ENCODE results near the gene GALNT9. TPM values are rescaled to one million over a fixed set of nuclear protein-coding genes. Genes with fewer than 3 reads are reported as not detected.

The GALNT9 gene
- total and polyA plus RNA-seq, 2 donors, result 0.91 to 1.5 TPM

GRCh38 chr12:132230381-132230780, 99.0 kb downstream of the GALNT9 start:
- 96% methylated on average over 22 of the region's 22 CpGs for WGBS
- peaks cover 0 to 28% of the 10 kb centered on the region in 2 donors for H3K27me3 ChIP-seq (ENCODE audit: control insufficient read depth in 2 of 2, insufficient read depth in 1 of 2, low read length in 1 of 2)
- no peak for DNase-seq (ENCODE audit: low read depth in 6 of 9, low spot score in 9 of 9)
- H3K4me3 ChIP-seq (ENCODE audit: low read length in 2 of 2), result no peak overlapping the region
- H3K36me3 ChIP-seq (ENCODE audit: control insufficient read depth in 2 of 2, insufficient read depth in 2 of 2, low read length in 1 of 2), result no peaks in the 10 kb centered on the region
- no peak overlapping the region for H3K27ac ChIP-seq (ENCODE audit: low read depth in 1 of 2, low read length in 1 of 2)
- peaks cover 0 to 7% of the 10 kb centered on the region in 2 donors for H3K9me3 ChIP-seq (ENCODE audit: control insufficient read depth in 2 of 2, insufficient read depth in 1 of 2, low read length in 1 of 2)
- H3K4me1 ChIP-seq (ENCODE audit: control insufficient read depth in 2 of 2, insufficient read depth in 2 of 2, low read length in 2 of 2), result peaks cover 0 to 8% of the 10 kb centered on the region in 2 donors

DNA sequence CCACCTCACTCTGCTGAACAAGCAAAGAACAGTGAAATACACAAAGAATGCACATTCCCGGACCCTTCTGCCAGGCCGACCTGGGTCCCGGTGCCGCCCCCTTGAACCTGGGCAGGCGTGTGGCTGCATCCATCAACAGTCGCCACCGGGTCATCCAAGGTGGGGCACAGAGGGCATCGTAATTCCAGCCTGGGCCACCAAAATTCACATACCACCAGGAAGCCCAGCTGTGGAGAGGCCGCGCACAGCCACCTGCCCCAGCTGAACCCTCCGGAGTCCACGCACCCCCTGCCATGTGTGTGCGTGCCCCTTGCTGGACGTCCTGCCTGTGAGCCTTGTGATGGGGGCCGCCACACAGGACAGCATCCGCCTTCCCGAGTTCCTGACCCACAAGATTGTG, 99.5 kb downstream of the GALNT9 start:
- H3K4me1 ChIP-seq (ENCODE audit: control insufficient read depth in 2 of 2, insufficient read depth in 2 of 2, low read length in 2 of 2), result peaks cover 0 to 8% of the 10 kb centered on the region in 2 donors
- no peak overlapping the region for H3K27ac ChIP-seq (ENCODE audit: low read depth in 1 of 2, low read length in 1 of 2)
- H3K4me3 ChIP-seq (ENCODE audit: low read length in 2 of 2), result no peak overlapping the region
- peaks cover 0 to 7% of the 10 kb centered on the region in 2 donors for H3K9me3 ChIP-seq (ENCODE audit: control insufficient read depth in 2 of 2, insufficient read depth in 1 of 2, low read length in 1 of 2)
- no peaks in the 10 kb centered on the region for H3K36me3 ChIP-seq (ENCODE audit: control insufficient read depth in 2 of 2, insufficient read depth in 2 of 2, low read length in 1 of 2)
- WGBS, result 97% methylated on average over 17 of the region's 17 CpGs
- peaks cover 0 to 28% of the 10 kb centered on the region in 2 donors for H3K27me3 ChIP-seq (ENCODE audit: control insufficient read depth in 2 of 2, insufficient read depth in 1 of 2, low read length in 1 of 2)
- DNase-seq (ENCODE audit: low read depth in 6 of 9, low spot score in 9 of 9), result no peak

DNA sequence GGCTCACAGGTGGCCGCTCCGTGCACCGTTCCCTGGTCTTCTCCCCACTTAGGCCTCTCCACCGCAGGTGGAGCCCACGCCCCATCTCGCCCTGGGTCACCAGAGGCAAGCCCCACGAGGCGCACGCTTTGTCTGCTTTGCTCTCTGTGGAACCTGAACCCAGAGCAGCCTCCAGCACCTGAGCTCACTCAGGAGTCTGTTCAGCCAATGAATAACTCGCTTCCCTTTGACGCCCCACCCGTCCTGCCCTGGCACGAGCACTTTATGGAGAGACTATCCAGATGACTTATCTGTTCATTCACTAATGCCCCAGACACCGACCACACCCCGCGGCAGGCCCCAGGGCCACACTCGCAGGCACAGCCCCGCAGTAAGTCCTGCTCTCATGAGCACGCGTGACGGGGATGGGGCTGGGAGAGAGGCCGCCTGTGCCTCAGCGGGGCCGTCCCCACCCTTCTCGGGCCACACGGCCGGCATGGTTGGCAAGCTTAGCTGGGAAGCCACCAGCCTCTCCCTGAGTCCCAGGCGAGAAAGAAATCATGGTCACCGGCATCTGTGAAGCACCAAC, 100.1 kb downstream of the GALNT9 start:
- H3K4me1 ChIP-seq (ENCODE audit: control insufficient read depth in 2 of 2, insufficient read depth in 2 of 2, low read length in 2 of 2), result peaks cover 0 to 8% of the 10 kb centered on the region in 2 donors
- WGBS, result 93% methylated on average over 29 of the region's 29 CpGs
- peaks cover 0 to 7% of the 10 kb centered on the region in 2 donors for H3K9me3 ChIP-seq (ENCODE audit: control insufficient read depth in 2 of 2, insufficient read depth in 1 of 2, low read length in 1 of 2)
- DNase-seq (ENCODE audit: low read depth in 6 of 9, low spot score in 9 of 9), result no peak
- no peak overlapping the region for H3K4me3 ChIP-seq (ENCODE audit: low read length in 2 of 2)
- H3K27ac ChIP-seq (ENCODE audit: low read depth in 1 of 2, low read length in 1 of 2), result no peak overlapping the region
- H3K27me3 ChIP-seq (ENCODE audit: control insufficient read depth in 2 of 2, insufficient read depth in 1 of 2, low read length in 1 of 2), result peaks cover 0 to 28% of the 10 kb centered on the region in 2 donors
- H3K36me3 ChIP-seq (ENCODE audit: control insufficient read depth in 2 of 2, insufficient read depth in 2 of 2, low read length in 1 of 2), result no peaks in the 10 kb centered on the region

DNA sequence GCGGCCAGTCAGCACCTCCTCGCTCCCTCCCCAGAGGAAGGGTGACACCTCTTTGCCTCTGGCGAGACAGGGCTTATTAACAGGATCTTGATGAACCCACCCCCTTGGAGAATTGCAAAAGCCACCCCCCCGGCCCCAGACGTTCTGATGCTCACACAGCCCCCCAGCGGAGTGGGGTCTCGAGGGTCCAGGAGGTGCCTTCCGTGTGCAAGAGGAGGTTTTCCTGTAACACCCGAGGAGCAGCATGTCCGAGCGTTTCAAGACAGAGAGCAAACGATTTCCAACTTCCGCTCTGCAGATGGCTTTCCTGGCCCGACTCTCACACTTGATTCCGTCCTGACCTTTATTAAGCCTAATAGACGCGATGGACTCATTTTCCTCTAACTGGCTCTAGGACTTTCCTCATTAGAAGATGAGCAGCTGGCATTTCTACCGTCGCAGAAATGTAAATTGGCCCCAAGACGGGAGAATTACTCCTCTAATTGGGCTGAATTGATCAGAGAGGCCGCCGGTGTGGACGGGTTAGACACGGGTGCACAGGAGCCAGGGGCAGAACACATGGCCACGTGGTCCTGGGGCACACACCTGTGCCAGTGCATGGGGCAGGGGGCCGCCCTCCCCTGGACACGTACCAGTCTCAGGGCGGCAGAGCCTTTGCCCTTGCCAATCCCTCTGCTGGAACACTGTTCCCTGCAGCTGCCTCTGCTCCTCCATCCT, 100.8 kb downstream of the GALNT9 start:
- no peak for DNase-seq (ENCODE audit: low read depth in 6 of 9, low spot score in 9 of 9)
- 68% methylated on average over 28 of the region's 28 CpGs for WGBS
- H3K9me3 ChIP-seq (ENCODE audit: control insufficient read depth in 2 of 2, insufficient read depth in 1 of 2, low read length in 1 of 2), result peaks cover 0 to 7% of the 10 kb centered on the region in 2 donors

DNA sequence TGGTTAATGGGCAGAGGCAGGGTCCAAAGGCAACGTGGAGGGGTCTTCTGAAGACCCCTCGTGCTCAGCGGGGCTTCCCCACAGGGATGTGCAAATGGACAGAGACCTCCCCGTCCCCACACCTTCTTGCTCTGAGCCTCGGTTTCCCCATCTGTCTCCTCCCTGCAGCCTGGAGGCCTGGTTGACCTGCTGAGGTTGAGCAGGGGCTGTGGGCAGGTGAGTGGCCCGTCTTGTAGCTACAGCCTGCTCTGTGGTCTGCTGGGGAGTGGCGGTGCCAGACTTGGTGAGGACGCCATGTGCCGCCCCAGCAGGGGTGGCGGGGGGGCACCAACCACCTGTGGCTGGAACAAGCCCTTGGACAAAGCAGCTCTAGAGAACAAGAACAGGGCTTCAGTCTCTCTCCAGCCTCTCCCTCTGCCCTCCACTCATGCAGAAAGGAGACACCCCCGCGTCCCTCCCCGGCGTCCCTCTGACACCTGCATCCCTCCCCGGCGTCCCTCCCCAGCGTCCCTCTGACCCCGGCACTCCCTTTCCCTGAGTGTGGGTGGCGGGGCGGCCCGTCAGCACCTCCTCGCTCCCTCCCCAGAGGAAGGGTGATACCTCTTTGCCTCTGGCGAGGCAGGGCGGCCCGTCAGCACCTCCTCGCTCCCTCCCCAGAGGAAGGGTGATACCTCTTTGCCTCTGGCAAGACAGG, 101.5 kb downstream of the GALNT9 start:
- peaks cover 0 to 7% of the 10 kb centered on the region in 2 donors for H3K9me3 ChIP-seq (ENCODE audit: control insufficient read depth in 2 of 2, insufficient read depth in 1 of 2, low read length in 1 of 2)
- no peak overlapping the region for H3K27ac ChIP-seq (ENCODE audit: low read depth in 1 of 2, low read length in 1 of 2)
- DNase-seq (ENCODE audit: low read depth in 6 of 9, low spot score in 9 of 9), result no peak
- H3K27me3 ChIP-seq (ENCODE audit: control insufficient read depth in 2 of 2, insufficient read depth in 1 of 2, low read length in 1 of 2), result peaks cover 0 to 28% of the 10 kb centered on the region in 2 donors
- no peak overlapping the region for H3K4me3 ChIP-seq (ENCODE audit: low read length in 2 of 2)
- 67% methylated on average over 26 of the region's 26 CpGs for WGBS
- H3K36me3 ChIP-seq (ENCODE audit: control insufficient read depth in 2 of 2, insufficient read depth in 2 of 2, low read length in 1 of 2), result no peaks in the 10 kb centered on the region
- peaks cover 0 to 8% of the 10 kb centered on the region in 2 donors for H3K4me1 ChIP-seq (ENCODE audit: control insufficient read depth in 2 of 2, insufficient read depth in 2 of 2, low read length in 2 of 2)

More for the DNA sequence above, 100.8 kb downstream of the GALNT9 start:
- Histone ChIP-seq H3K4me3 (ENCODE audit: low read length in 2 of 2) (no peak overlapping the region), H3K4me1 (ENCODE audit: control insufficient read depth in 2 of 2, insufficient read depth in 2 of 2, low read length in 2 of 2) (peaks cover 0 to 8% of the 10 kb centered on the region in 2 donors), H3K27me3 (ENCODE audit: control insufficient read depth in 2 of 2, insufficient read depth in 1 of 2, low read length in 1 of 2) (peaks cover 0 to 28% of the 10 kb centered on the region in 2 donors), H3K27ac (ENCODE audit: low read depth in 1 of 2, low read length in 1 of 2) (no peak overlapping the region), H3K36me3 (ENCODE audit: control insufficient read depth in 2 of 2, insufficient read depth in 2 of 2, low read length in 1 of 2) (no peaks in the 10 kb centered on the region)

GRCh38 chr12:132227118-132227517, 102.3 kb downstream of the GALNT9 start:
- H3K27ac ChIP-seq (ENCODE audit: low read depth in 1 of 2, low read length in 1 of 2), result no peak overlapping the region
- H3K27me3 ChIP-seq (ENCODE audit: control insufficient read depth in 2 of 2, insufficient read depth in 1 of 2, low read length in 1 of 2), result peaks cover 0 to 28% of the 10 kb centered on the region in 2 donors
- H3K4me1 ChIP-seq (ENCODE audit: control insufficient read depth in 2 of 2, insufficient read depth in 2 of 2, low read length in 2 of 2), result peaks cover 0 to 15% of the 10 kb centered on the region in 2 donors
- peaks cover 0 to 7% of the 10 kb centered on the region in 2 donors for H3K9me3 ChIP-seq (ENCODE audit: control insufficient read depth in 2 of 2, insufficient read depth in 1 of 2, low read length in 1 of 2)
- H3K4me3 ChIP-seq (ENCODE audit: low read length in 2 of 2), result no peak overlapping the region
- no peaks in the 10 kb centered on the region for H3K36me3 ChIP-seq (ENCODE audit: control insufficient read depth in 2 of 2, insufficient read depth in 2 of 2, low read length in 1 of 2)
- WGBS, result 85% methylated on average over 28 of the region's 28 CpGs
- DNase-seq (ENCODE audit: low read depth in 6 of 9, low spot score in 9 of 9), result no peak

GRCh38 chr12:132226604-132227003, 102.8 kb downstream of the GALNT9 start:
- Histone ChIP-seq H3K27ac (ENCODE audit: low read depth in 1 of 2, low read length in 1 of 2) (no peak overlapping the region), H3K4me1 (ENCODE audit: control insufficient read depth in 2 of 2, insufficient read depth in 2 of 2, low read length in 2 of 2) (peaks cover 0 to 15% of the 10 kb centered on the region in 2 donors), H3K9me3 (ENCODE audit: control insufficient read depth in 2 of 2, insufficient read depth in 1 of 2, low read length in 1 of 2) (peaks cover 0 to 7% of the 10 kb centered on the region in 2 donors), H3K36me3 (ENCODE audit: control insufficient read depth in 2 of 2, insufficient read depth in 2 of 2, low read length in 1 of 2) (no peaks in the 10 kb centered on the region), H3K4me3 (ENCODE audit: low read length in 2 of 2) (no peak overlapping the region), H3K27me3 (ENCODE audit: control insufficient read depth in 2 of 2, insufficient read depth in 1 of 2, low read length in 1 of 2) (peaks cover 0 to 33% of the 10 kb centered on the region in 2 donors)
- DNase-seq (ENCODE audit: low read depth in 6 of 9, low spot score in 9 of 9), result no peak
- WGBS, result 76% methylated on average over 1 of the region's 1 CpG

GRCh38 chr12:132225214-132225613, 104.2 kb downstream of the GALNT9 start:
- H3K4me1 ChIP-seq (ENCODE audit: control insufficient read depth in 2 of 2, insufficient read depth in 2 of 2, low read length in 2 of 2), result peaks cover 0 to 15% of the 10 kb centered on the region in 2 donors
- peaks cover 0 to 3% of the 10 kb centered on the region in 2 donors for H3K9me3 ChIP-seq (ENCODE audit: control insufficient read depth in 2 of 2, insufficient read depth in 1 of 2, low read length in 1 of 2)
- H3K4me3 ChIP-seq (ENCODE audit: low read length in 2 of 2), result no peak overlapping the region
- no peak overlapping the region for H3K27ac ChIP-seq (ENCODE audit: low read depth in 1 of 2, low read length in 1 of 2)
- no peaks in the 10 kb centered on the region for H3K36me3 ChIP-seq (ENCODE audit: control insufficient read depth in 2 of 2, insufficient read depth in 2 of 2, low read length in 1 of 2)
- DNase-seq (ENCODE audit: low read depth in 6 of 9, low spot score in 9 of 9), result no peak
- WGBS, result 100% methylated on average over 1 of the region's 1 CpG
- peaks cover 0 to 33% of the 10 kb centered on the region in 2 donors for H3K27me3 ChIP-seq (ENCODE audit: control insufficient read depth in 2 of 2, insufficient read depth in 1 of 2, low read length in 1 of 2)

GRCh38 chr12:132224484-132224883, 104.9 kb downstream of the GALNT9 start:
- 99% methylated on average over 2 of the region's 2 CpGs for WGBS
- no peak for DNase-seq (ENCODE audit: low read depth in 6 of 9, low spot score in 9 of 9)
- Histone ChIP-seq H3K4me1 (ENCODE audit: control insufficient read depth in 2 of 2, insufficient read depth in 2 of 2, low read length in 2 of 2) (peaks cover 0 to 15% of the 10 kb centered on the region in 2 donors), H3K36me3 (ENCODE audit: control insufficient read depth in 2 of 2, insufficient read depth in 2 of 2, low read length in 1 of 2) (no peaks in the 10 kb centered on the region), H3K4me3 (ENCODE audit: low read length in 2 of 2) (no peak overlapping the region), H3K9me3 (ENCODE audit: control insufficient read depth in 2 of 2, insufficient read depth in 1 of 2, low read length in 1 of 2) (no peaks in the 10 kb centered on the region), H3K27me3 (ENCODE audit: control insufficient read depth in 2 of 2, insufficient read depth in 1 of 2, low read length in 1 of 2) (peaks cover 0 to 31% of the 10 kb centered on the region in 2 donors), H3K27ac (ENCODE audit: low read depth in 1 of 2, low read length in 1 of 2) (no peak overlapping the region)
